ENCODE data around the gene CCDC149. TPM values are rescaled to one million over a fixed set of nuclear protein-coding genes. Genes with fewer than 3 reads are reported as not detected.

CCDC149 gene
- total and polyA plus RNA-seq, 2 of the 13 experiments (the other 11 are each of a cell fraction or from before 2014, with no cell fraction given), result 0.44 to 0.95 TPM

- BruUV-seq (replicated peaks), result no TSS peak
- Histone ChIP-seq H4K20me1 (ENCODE audit: insufficient read depth, low read length) (no peaks in the 10 kb centered on the region), H3K4me2 (ENCODE audit: low read depth, low read length) (no peak overlapping the region), H3K4me1 (ENCODE audit: insufficient read depth, low read length) (no peaks in the 10 kb centered on the region), H3K9me3 (ENCODE audit: low read length) (peaks cover 25% of the 10 kb centered on the region), H3K27ac (ENCODE audit: extremely low read length, insufficient read depth, low read length) (no peak overlapping the region), H3K27me3 (ENCODE audit: control insufficient read depth in 1 of 2, insufficient read depth in 2 of 2, low read length in 2 of 2) (peaks cover 0 to 6% of the 10 kb centered on the region in 2 experiments; a peak in 1 of 5 replicates), H3K79me2 (ENCODE audit: insufficient read depth, low read length) (no peaks in the 10 kb centered on the region), H2AFZ (ENCODE audit: low read length) (no peak overlapping the region), H3K4me3 (replicated peaks in 1 of 3; ENCODE audit: insufficient read depth in 1 of 3, low read depth in 2 of 3, low read length in 3 of 3) (no peak overlapping the region), H3K9ac (ENCODE audit: insufficient read depth, low read depth, low read length) (no peak overlapping the region), H3K36me3 (replicated peaks in 1 of 2; ENCODE audit: control insufficient read depth in 1 of 2, insufficient read depth in 2 of 2, low read length in 2 of 2) (no peaks in the 10 kb centered on the region)
- intact Hi-C loops (cut with micrococcal nuclease; ENCODE audit: unreplicated experiment), result no loop called here
- in situ Hi-C loops (cut with HindIII; ENCODE audit: extremely low pct_ligation_motif_present, low pct_unique_long_range_greater_than_20kb), result no loop called here
- CTCF ChIA-PET (ENCODE audit: low intra/inter-chr PET ratio, low total read pairs), result no interaction called here
- DNase-seq (ENCODE audit: low spot score) (no peak), ATAC-seq (no peak), FAIRE-seq (no peak)
- POLR2A ChIA-PET, result no interaction called here
- TF ChIP-seq ZNF121 (CRISPR knock-in tag; IDR thresholded peaks at IDR 0.05), result no peak
- TF ChIP-seq CBX5 (CRISPR knock-in tag; IDR thresholded peaks at IDR 0.05; ENCODE audit: borderline replicate concordance), result no peak
- no peak for TF ChIP-seq DPF2 (CRISPR knock-in tag; IDR thresholded peaks at IDR 0.05; ENCODE audit: borderline replicate concordance, low read depth)
- no peak for TF ChIP-seq ZNF430 (CRISPR knock-in tag; IDR thresholded peaks at IDR 0.05)
- TF ChIP-seq SP1 (IDR thresholded peaks at IDR 0.05), result no peak
- no peak for TF ChIP-seq SP1 (CRISPR knock-in tag; IDR thresholded peaks at IDR 0.05)
- no peak for TF ChIP-seq SMAD1 (CRISPR knock-in tag; IDR thresholded peaks at IDR 0.05; ENCODE audit: borderline replicate concordance, low read depth)
- TF ChIP-seq SNAI1 (CRISPR knock-in tag; IDR thresholded peaks at IDR 0.05; ENCODE audit: borderline replicate concordance), result no peak
- TF ChIP-seq MEIS2 (CRISPR knock-in tag; IDR thresholded peaks at IDR 0.05), result no peak
- no peak for TF ChIP-seq ZNF646 (CRISPR knock-in tag; IDR thresholded peaks at IDR 0.05)
- TF ChIP-seq EED (CRISPR knock-in tag; IDR thresholded peaks at IDR 0.05), result no peak
- TF ChIP-seq, protein P1, sequence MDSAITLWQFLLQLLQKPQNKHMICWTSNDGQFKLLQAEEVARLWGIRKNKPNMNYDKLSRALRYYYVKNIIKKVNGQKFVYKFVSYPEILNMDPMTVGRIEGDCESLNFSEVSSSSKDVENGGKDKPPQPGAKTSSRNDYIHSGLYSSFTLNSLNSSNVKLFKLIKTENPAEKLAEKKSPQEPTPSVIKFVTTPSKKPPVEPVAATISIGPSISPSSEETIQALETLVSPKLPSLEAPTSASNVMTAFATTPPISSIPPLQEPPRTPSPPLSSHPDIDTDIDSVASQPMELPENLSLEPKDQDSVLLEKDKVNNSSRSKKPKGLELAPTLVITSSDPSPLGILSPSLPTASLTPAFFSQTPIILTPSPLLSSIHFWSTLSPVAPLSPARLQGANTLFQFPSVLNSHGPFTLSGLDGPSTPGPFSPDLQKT (CRISPR knock-in tag; IDR thresholded peaks at IDR 0.05; ENCODE audit: borderline replicate concordance), result no peak
- no peak for TF ChIP-seq NR2C2 (CRISPR knock-in tag; IDR thresholded peaks at IDR 0.05; ENCODE audit: borderline replicate concordance)
- TF ChIP-seq FOXM1 (CRISPR knock-in tag; IDR thresholded peaks at IDR 0.05), result no peak
- TF ChIP-seq, protein P2, sequence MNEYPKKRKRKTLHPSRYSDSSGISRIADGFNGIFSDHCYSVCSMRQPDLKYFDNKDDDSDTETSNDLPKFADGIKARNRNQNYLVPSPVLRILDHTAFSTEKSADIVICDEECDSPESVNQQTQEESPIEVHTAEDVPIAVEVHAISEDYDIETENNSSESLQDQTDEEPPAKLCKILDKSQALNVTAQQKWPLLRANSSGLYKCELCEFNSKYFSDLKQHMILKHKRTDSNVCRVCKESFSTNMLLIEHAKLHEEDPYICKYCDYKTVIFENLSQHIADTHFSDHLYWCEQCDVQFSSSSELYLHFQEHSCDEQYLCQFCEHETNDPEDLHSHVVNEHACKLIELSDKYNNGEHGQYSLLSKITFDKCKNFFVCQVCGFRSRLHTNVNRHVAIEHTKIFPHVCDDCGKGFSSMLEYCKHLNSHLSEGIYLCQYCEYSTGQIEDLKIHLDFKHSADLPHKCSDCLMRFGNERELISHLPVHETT (CRISPR knock-in tag; conservative IDR thresholded peaks at IDR 0.05), result no peak
- no peak for TF ChIP-seq ZFAT (CRISPR knock-in tag; conservative IDR thresholded peaks at IDR 0.05)
- TF ChIP-seq KMT2B (CRISPR knock-in tag; IDR thresholded peaks at IDR 0.05), result no peak
- WGBS (ENCODE audit: low lambda C conversion rate), result 62% methylated on average over 4 of the region's 4 CpGs
Observed at GRCh38 chr4:24865401-24865800, 47.4 kb downstream of the CCDC149 start.

All from HepG2 (cell line).